Activated naive CD4-positive, alpha-beta T cell treated with anti-CD3 and anti-CD28 coated beads, Interleukin-2, amount 10 ng/mL, durations not matched to agents 5 hours and 36 hours (primary cell): Measurements from ENCODE around the gene DUSP8. TPM values are rescaled to one million over a fixed set of nuclear protein-coding genes. Genes with fewer than 3 reads are reported as not detected.

Experiments used
- total RNA-seq, 2 experiments: library from RNA; stranded (reverse); gene quantifications; one replicate each; pipeline ENCODE4 v1.2.3, GENCODE V29; 2021

DUSP8 gene
- 1 to 10 TPM in 1 of 2 experiments, under 1 TPM in 1; 0.91 to 1.1 TPM for total RNA-seq

DNA sequence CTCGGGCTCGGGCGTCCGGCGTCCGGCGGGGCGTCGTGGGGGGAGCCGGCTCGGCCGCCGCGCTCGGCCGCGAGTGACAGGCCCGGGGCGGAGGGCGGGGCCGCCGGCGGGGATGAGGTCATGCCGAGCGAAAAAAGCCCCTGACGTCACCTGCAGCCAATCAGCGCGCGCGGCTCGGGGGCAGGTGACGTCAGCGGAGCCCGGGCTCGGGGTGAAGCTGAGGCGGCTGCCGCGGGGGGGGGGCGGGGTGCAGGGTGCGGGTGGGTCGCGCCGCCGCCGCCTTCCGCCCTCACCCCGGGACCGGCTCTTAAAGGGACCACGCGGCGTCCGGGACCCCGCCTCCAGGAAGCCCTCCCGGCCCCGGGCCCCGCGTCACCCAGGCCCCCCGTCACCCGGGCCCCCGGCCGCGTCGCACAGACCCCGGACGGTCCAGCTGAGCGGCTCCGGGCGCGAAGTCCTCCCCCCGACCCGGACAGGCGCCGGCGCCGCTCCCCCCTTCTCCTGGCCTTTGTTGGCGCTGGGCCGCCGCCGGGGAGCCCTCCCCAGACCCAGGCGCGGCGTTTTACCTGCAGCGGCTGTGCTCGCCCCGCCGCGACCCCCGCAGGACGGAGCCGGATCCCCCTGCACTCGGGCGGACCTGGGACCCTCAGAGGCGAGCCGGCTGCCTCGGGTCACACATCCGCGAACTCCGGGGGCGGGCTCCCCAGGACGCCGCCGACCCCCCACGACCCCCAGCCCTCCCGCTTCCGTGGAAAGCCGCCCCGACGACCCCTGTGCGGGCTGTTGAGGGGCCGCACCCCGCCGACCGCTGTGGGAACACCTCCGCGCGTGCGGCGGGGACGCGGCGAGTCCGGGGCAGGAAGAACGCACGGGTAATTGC, at the start of gene DUSP8:
DUSP8 (minus strand) TSS at position 75 of the 880 bp plus-strand sequence. CDS start 6,445 bp downstream, outside the sequence.

GRCh38 chr11:1608363-1608762, 36.3 kb upstream of the DUSP8 start, which contains the start of gene KRTAP5-3:
KRTAP5-3 (minus strand) TSS chr11:1608463; CDS start chr11:1608385, 78 bp downstream.

GRCh38 chr11:1597994-1598380, 25.9 kb upstream of the DUSP8 start, which contains the start of gene KRTAP5-2:
KRTAP5-2 (minus strand) TSS chr11:1598294; CDS start chr11:1598250, 44 bp downstream.

GRCh38 chr11:1584661-1585370, 12.7 kb upstream of the DUSP8 start, which contains the start of gene KRTAP5-1:
KRTAP5-1 (minus strand) TSS chr11:1585283; CDS start chr11:1585249, 34 bp downstream.

Other genes with a start within 250 kb of the DUSP8 start
- gene BRSK2, start 182.3 kb downstream of the DUSP8 start, total RNA-seq: not detected
- gene MOB2, start 85.5 kb downstream of the DUSP8 start, total RNA-seq: 10 to 100 TPM; 48.8 to 53.3 TPM
- gene KRTAP5-1, start 13.0 kb upstream of the DUSP8 start, total RNA-seq: not detected
- gene KRTAP5-2, start 26.0 kb upstream of the DUSP8 start, total RNA-seq: not detected
- gene KRTAP5-3, start 36.2 kb upstream of the DUSP8 start, total RNA-seq: not detected
- gene KRTAP5-4, start 49.9 kb upstream of the DUSP8 start, total RNA-seq: not detected
- gene KRTAP5-5, start 57.5 kb upstream of the DUSP8 start, total RNA-seq: not detected
- gene KRTAP5-6, start 124.9 kb upstream of the DUSP8 start, total RNA-seq: not detected
- 1 to 10 TPM in 1 of 2 experiments, under 1 TPM in 1; 0.68 to 1.5 TPM for gene IFITM10, start 178.3 kb upstream of the DUSP8 start, total RNA-seq
- gene CTSD, start 191.7 kb upstream of the DUSP8 start, total RNA-seq: 100 to 1,000 TPM; 166 to 171 TPM